Measurements from ENCODE around the gene TPRA1.
"Not testable (repeated sequence)": the region's sequence is repeated elsewhere in the genome, so short reads cannot be mapped to it uniquely, and the experiment has no call there.

Gene TPRA1

DNA sequence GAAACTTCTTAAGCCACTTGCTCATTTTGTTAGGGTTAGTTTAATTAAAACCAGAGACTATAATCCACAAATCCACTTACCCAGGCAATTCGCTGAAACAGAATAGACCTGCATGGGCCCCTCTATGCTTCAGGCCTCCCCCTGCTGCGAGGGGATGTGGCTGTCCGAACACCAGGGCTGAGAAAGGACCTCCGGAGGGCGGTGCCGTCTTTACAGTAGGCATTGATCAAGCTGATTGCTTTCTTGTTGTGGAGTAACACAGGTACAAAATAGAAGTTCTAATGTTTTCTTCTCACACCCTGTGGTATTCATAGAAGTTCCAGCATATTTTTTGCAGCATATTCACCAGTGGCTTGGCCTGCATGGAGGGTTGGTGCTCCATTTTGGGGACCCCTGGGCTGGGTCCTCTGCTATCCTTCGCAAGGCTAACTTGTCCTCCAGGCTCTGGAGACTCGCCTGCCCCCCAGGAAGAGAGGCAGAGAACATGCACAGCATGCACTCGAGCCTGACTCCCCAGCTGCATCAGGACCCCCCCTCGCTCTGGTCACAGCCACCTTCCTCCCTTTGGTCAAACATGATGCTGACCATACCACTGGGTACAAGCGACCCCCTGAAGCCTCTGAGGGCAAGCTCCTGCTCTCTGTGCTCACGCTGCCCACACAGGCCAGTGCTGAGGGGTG, 55.3 kb downstream of the TPRA1 start:
- DNase-seq, result no peak

DNA sequence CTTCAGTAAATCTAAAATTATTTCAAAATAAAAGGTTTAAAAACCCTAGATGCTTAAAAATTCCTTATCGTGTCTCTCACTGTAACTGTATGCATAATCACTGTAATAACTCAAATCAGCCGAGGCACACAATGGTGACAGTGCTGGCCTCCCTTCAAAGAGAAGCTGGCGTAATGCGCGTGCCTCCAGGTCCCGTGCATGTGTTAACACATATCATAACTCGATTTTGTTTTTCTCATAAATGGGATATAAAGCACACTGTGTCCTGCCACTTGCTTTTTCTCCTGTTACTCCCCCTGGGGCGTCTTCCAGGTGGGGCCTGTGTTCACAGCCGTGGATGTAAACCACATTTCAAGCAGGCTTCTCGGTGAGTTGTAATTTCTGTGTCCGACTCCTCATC, 56.0 kb downstream of the TPRA1 start:
- no peak for DNase-seq

DNA sequence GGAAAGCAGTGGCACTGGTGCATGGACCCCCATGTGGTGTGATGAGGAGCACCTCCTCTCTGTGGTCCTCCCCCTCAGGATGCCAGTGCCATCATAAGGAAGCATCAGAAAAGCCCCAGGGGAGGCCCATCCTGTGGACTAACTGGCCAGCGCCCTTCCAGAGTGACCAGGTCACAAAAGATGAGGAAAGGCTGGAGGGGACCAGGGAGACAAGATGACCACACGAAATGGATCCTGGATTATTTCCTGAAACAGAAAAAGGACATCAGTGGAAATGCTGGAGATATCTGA, 56.4 kb downstream of the TPRA1 start:
- DNase-seq, result no peak

GRCh38 chr3:127532561-127533203, 57.9 kb downstream of the TPRA1 start:
- no peak for DNase-seq

DNA sequence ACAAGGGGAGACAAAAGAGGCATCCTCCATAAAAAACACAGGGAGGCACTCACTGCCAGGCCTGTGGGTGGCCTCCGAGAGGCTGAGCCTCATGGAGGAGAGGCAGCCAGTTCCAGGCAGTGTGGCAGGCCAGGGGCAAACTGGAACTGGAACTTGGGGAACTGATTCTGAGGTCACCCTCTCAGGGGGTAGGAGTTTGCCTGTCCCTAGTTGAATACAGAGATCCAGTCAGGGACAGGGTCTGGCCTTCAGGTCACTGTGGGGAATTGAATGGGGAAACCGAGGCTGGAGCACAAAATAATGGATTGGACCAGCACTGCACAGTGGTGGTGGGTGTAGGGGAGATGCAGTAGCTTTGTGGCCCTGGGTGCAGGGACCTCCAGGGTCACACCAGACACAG, 58.7 kb downstream of the TPRA1 start:
- no peak for DNase-seq

DNA sequence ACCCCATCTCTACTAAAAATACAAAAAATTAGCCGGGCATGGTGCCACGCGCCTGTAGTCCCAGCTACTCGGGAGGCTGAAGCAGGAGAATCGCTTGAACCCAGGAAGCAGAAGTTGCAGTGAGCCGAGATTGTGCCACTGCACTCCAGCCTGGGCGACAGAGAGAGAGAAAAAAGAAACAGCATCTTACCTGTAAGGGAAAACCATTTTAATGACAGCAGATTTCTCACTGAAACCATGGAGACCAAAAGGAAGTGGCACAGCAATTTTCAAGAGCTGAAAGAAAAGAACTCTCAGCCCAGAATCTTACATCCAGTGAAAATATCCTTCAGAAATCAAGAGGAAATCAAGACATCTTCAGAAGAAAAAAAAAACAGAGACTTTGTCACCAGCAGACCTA, 59.7 kb downstream of the TPRA1 start:
- DNase-seq, result not testable (repeated sequence)

DNA sequence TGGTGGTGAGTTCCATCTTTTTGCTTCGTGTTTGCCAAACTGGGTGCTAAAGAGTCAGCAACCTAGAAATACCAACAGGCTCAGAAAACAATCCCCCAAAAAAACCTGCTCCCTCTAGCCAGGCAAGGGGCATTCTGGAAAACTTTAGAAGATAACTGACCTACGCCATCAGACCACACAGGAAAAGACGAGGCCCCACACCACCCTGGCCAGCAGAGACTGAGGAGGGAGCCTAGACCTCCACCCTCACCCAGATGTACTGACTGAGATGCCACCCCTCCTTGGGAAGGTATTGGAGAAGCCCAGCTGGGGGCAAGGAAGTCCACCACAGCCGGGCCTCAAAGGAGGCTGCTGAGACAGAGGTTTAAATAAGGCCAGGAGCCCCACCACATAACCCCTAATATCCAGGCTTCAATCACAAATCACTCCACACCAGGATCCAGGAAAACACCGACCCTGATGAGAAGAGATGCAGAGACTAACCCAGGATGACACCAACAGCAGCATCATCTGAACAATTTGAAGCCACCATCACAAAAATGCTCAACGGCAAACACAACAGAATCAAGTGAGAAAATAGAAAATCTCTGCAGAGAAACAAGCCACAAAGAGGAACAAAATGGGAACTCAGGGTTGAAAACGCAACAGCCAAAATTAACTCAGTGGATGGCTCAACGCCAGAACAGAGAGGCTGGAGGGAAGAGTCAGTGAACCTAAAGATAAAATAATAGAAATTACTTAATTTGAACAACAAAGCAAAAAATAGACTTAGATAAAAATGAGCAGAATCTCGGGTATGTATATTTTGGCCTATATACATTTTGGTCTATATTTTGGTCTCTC, 61.0 kb downstream of the TPRA1 start:
- no peak for DNase-seq

- no peak for DNase-seq
These were observed 65.2 kb downstream of the TPRA1 start for GRCh38 chr3:127525373-127525772.

DNA sequence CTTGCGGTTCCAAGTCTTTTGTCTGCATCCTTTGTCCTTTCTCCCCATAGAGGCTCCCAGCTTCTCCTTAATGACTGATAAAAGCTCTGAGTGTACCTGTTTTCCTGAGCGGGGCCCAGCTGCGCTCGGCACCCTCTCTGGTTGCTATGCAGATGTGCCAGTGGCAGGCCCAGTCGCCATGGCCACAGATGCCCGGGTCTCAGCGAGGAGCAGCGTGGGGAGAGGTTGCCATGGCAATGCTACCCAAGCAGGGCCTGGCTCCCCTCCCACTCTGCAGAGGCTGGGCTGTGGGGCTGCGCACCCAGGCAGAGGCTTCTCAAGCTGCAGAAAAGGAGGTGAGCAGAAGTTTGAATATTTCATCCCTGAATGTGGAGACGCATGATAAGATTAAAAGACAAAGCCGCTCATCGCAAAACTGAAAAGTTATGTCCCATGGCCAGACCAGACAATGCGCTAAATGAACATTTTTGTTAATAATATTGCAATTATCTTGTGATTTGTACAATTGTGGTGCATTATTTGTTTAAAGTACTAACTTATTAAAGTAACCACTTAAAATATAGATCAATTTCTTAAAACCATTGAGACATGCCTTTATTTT, 66.1 kb downstream of the TPRA1 start:
- DNase-seq, result no peak

Measured in NCI-H2081 treated with DMSO at 0.1 percent for 48 hours (cell line).